Mesenchymal stem cell (in vitro differentiated cells and primary cell): Measurements from ENCODE around the gene LRIT1.
A peak's percentile ranks its signal among the peaks of the same experiment; 100 is the strongest.

Experiments
- DNase-seq: peaks from one replicate; pipeline ENCODE4 v3.0.0-alpha.2; 2013
- H2AFZ ChIP-seq: one replicate; pipeline ENCODE4 v1.6.1; 2013; ENCODE audit warnings: low read depth, mild to moderate bottlenecking, control low read depth, inconsistent platforms, low read length, moderate library complexity
- H2AK5ac ChIP-seq: 2 replicates; pipeline ENCODE4 v1.6.1; 2013; ENCODE audit warnings: low read length, moderate library complexity, mild to moderate bottlenecking, inconsistent platforms; ENCODE audit not compliant: severe bottlenecking
- H2BK120ac ChIP-seq: one replicate; pipeline ENCODE4 v1.6.1; 2013; ENCODE audit warnings: low read depth, mild to moderate bottlenecking, inconsistent platforms, low read length, moderate library complexity
- H2BK12ac ChIP-seq, 2 experiments: one replicate each; pipeline ENCODE4 v1.6.1; 2013; ENCODE audit warnings: inconsistent platforms in 2 of 2, low read length in 2 of 2, mild to moderate bottlenecking in 2 of 2, moderate library complexity in 2 of 2, control low read depth in 1 of 2
- H2BK15ac ChIP-seq: one replicate; pipeline ENCODE4 v1.6.1; 2013; ENCODE audit warnings: mild to moderate bottlenecking, low read depth, inconsistent platforms; ENCODE audit not compliant: poor library complexity, severe bottlenecking
- H2BK5ac ChIP-seq: 2 replicates; pipeline ENCODE4 v1.6.1; 2013; ENCODE audit warnings: low read depth, mild to moderate bottlenecking, low read length, control low read depth, inconsistent platforms; ENCODE audit not compliant: poor library complexity, severe bottlenecking
- H3K14ac ChIP-seq, 2 experiments: one replicate each; pipeline ENCODE4 v1.6.1; 2013; ENCODE audit warnings: inconsistent platforms in 2 of 2, low read length in 2 of 2, control low read depth in 1 of 2, mild to moderate bottlenecking in 1 of 2, moderate library complexity in 1 of 2
- H3K18ac ChIP-seq, 2 experiments: one replicate each; pipeline ENCODE4 v1.6.1; 2013; ENCODE audit warnings: inconsistent platforms in 2 of 2, low read length in 2 of 2, control low read depth in 1 of 2, low read depth in 1 of 2, mild to moderate bottlenecking in 1 of 2
- H3K23ac ChIP-seq, 2 experiments: one replicate each; pipeline ENCODE4 v1.6.1; 2013; ENCODE audit warnings: inconsistent platforms in 2 of 2, low read length in 2 of 2, mild to moderate bottlenecking in 2 of 2, moderate library complexity in 2 of 2, control low read depth in 1 of 2
- H3K27ac ChIP-seq: 2 replicates; pipeline ENCODE4 v1.5.1; 2013; ENCODE audit warnings: mild to moderate bottlenecking, moderate library complexity, low read length, control low read depth, inconsistent platforms; ENCODE audit not compliant: poor library complexity, severe bottlenecking
- H3K27me3 ChIP-seq, 2 experiments: 2 replicates each; pipeline versions ENCODE4 v1.6.1 to v1.7.0; 2013; ENCODE audit warnings: low read length in 2 of 2, mild to moderate bottlenecking in 2 of 2, moderate library complexity in 2 of 2, control low read depth in 1 of 2, inconsistent platforms in 1 of 2; ENCODE audit not compliant: control insufficient read depth in 1 of 2, insufficient read depth in 1 of 2
- H3K36me3 ChIP-seq, 2 experiments: 2 replicates each; pipeline versions ENCODE4 v1.6.1 to v1.7.0; 2013; ENCODE audit warnings: low read length in 2 of 2, control low read depth in 1 of 2, inconsistent platforms in 1 of 2, low read depth in 1 of 2, mild to moderate bottlenecking in 1 of 2; ENCODE audit not compliant: insufficient read depth in 2 of 2, control insufficient read depth in 1 of 2
- H3K4ac ChIP-seq, 2 experiments: one replicate each; pipeline ENCODE4 v1.6.1; 2013; ENCODE audit warnings: inconsistent platforms in 2 of 2, low read length in 2 of 2, mild to moderate bottlenecking in 2 of 2, moderate library complexity in 2 of 2, control low read depth in 1 of 2, low read depth in 1 of 2
- H3K4me1 ChIP-seq: 2 replicates; pipeline ENCODE4 v1.6.1; 2013; ENCODE audit warnings: low read depth, low read length, control low read depth; ENCODE audit not compliant: control insufficient read depth, insufficient read depth
- H3K4me2 ChIP-seq: 2 replicates; pipeline ENCODE4 v1.6.1; 2013; ENCODE audit warnings: low read length, mild to moderate bottlenecking, inconsistent platforms; ENCODE audit not compliant: poor library complexity, severe bottlenecking
- H3K4me3 ChIP-seq, 2 experiments: 2 replicates each; pipeline versions ENCODE4 v1.5.1 to v1.7.0; 2013; ENCODE audit warnings: low read length in 2 of 2, mild to moderate bottlenecking in 2 of 2, control low read depth in 1 of 2, low read depth in 1 of 2; ENCODE audit not compliant: insufficient read depth in 1 of 2
- H3K79me1 ChIP-seq: replicated peaks from 2 replicates; pipeline ENCODE4 v1.6.1; 2013; ENCODE audit warnings: mild to moderate bottlenecking, control low read depth, low read length, inconsistent platforms; ENCODE audit not compliant: poor library complexity, severe bottlenecking
- H3K9ac ChIP-seq: 2 replicates; pipeline ENCODE4 v1.7.0; 2013; ENCODE audit warnings: mild to moderate bottlenecking, low read length, moderate library complexity
- H3K9me3 ChIP-seq: 2 replicates; pipeline ENCODE4 v1.7.0; 2013; ENCODE audit warnings: mild to moderate bottlenecking, low read length; ENCODE audit not compliant: control insufficient read depth
- H4K8ac ChIP-seq: one replicate; pipeline ENCODE4 v1.6.1; 2013; ENCODE audit warnings: inconsistent platforms, mild to moderate bottlenecking, low read length, moderate library complexity
- H4K91ac ChIP-seq: one replicate; pipeline ENCODE4 v1.6.1; 2013; ENCODE audit warnings: mild to moderate bottlenecking, low read length, inconsistent platforms
- WGBS: methylation state at CpG from one replicate; pipeline ENCODE4 v1.1.7; 2013; ENCODE audit warnings: mixed read lengths; 5-methylcytosine and 5-hydroxymethylcytosine counted together

Gene LRIT1

DNA sequence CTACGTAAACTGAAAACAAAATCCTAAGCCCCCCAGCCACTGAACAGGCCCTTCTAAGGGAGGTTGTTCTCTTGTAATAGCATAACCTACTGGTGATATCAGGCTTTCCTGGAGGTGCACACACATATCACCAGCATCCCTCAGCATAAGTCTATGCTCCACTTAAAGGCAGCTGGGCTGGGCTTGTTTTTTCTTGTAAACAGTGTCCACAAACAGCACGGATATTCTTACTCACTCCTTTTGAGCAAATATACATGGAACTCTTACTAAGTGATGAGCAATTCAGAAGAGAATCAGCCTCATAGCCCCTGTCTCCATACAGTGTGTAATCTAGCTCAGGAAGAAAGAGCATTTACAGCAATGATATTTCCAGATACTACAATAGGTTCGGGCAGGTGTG lies 2.4 kb downstream of the LRIT1 start:
- Histone ChIP-seq H4K8ac (no peak overlapping the region), H3K4me3 (no peak overlapping the region), H4K91ac (no peak overlapping the region), H2AK5ac (no peak overlapping the region), H3K4ac (no peak overlapping the region), H3K23ac (no peak overlapping the region), H3K4me2 (no peak overlapping the region), H3K27me3 (peaks cover 22 to 26% of the 10 kb centered on the region in 2 experiments), H3K9me3 (no peaks in the 10 kb centered on the region), H3K9ac (no peak overlapping the region), H2BK15ac (no peak overlapping the region), H3K14ac (no peak overlapping the region), H3K36me3 (no peaks in the 10 kb centered on the region), H2BK120ac (no peak overlapping the region), H2BK12ac (no peak overlapping the region), H2BK5ac (no peak overlapping the region), H3K27ac (no peak overlapping the region), H3K4me1 (no peaks in the 10 kb centered on the region), H3K18ac (no peak overlapping the region), H3K79me1 (no peaks in the 10 kb centered on the region), H2AFZ (no peak overlapping the region)
- WGBS, result 71% methylated on average over 1 of the region's 3 CpGs
- peak; percentile 3 for DNase-seq

GRCh38 chr10:84237199-84238051 lies 3.9 kb downstream of the LRIT1 start:
- Histone ChIP-seq H3K9me3 (no peaks in the 10 kb centered on the region), H3K18ac (no peak overlapping the region), H4K8ac (no peak overlapping the region), H3K4me2 (no peak overlapping the region), H4K91ac (no peak overlapping the region), H2AFZ (no peak overlapping the region), H3K4me3 (no peak overlapping the region), H3K9ac (no peak overlapping the region), H3K27me3 (peaks cover 20 to 26% of the 10 kb centered on the region in 2 experiments), H2BK5ac (no peak overlapping the region), H3K23ac (no peak overlapping the region), H3K79me1 (no peaks in the 10 kb centered on the region), H3K14ac (no peak overlapping the region), H2BK12ac (no peak overlapping the region), H3K4me1 (no peaks in the 10 kb centered on the region), H2BK15ac (peak overlapping the region; percentile 52), H3K27ac (no peak overlapping the region), H3K36me3 (no peaks in the 10 kb centered on the region), H3K4ac (no peak overlapping the region), H2AK5ac (no peak overlapping the region), H2BK120ac (no peak overlapping the region)
- DNase-seq, result no peak
- WGBS, result 46% methylated on average over 50 of the region's 52 CpGs

DNA sequence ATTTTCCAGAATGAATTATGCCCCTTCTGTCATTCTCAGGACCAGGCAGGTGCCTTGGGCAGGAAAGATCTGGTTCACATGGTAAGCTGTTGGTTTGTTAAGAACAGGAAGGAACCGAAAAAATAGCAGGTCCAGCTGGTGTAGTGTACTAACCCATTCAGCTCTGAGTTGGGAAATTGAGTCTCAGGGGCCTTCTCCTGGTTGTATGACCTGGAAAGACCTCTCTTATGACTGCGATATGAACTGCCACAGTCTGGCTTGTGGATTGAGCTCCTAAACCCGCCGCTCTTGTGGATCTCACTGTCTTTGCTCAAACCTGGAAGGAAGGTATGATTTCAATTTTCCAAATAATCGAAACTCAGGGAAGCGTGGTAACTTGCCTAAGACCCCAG lies 4.5 kb downstream of the LRIT1 start:
- H2AK5ac ChIP-seq, result no peak overlapping the region
- H3K4me2 ChIP-seq, result no peak overlapping the region
- WGBS, result 77% methylated on average over 6 of the region's 6 CpGs
- H3K4ac ChIP-seq, result no peak overlapping the region
- no peaks in the 10 kb centered on the region for H3K79me1 ChIP-seq
- no peak overlapping the region for H4K8ac ChIP-seq
- no peaks in the 10 kb centered on the region for H3K4me1 ChIP-seq
- no peak overlapping the region for H2BK15ac ChIP-seq
- H3K18ac ChIP-seq, result no peak overlapping the region
- H3K27me3 ChIP-seq, result peaks cover 17 to 26% of the 10 kb centered on the region in 2 experiments
- H2AFZ ChIP-seq, result no peak overlapping the region
- no peak overlapping the region for H2BK120ac ChIP-seq
- no peak overlapping the region for H3K23ac ChIP-seq
- H3K9ac ChIP-seq, result no peak overlapping the region
- no peaks in the 10 kb centered on the region for H3K36me3 ChIP-seq
- H3K14ac ChIP-seq, result no peak overlapping the region
- no peak overlapping the region for H4K91ac ChIP-seq
- DNase-seq, result no peak
- H3K4me3 ChIP-seq, result no peak overlapping the region
- H2BK12ac ChIP-seq, result no peak overlapping the region
- H3K27ac ChIP-seq, result no peak overlapping the region
- H3K9me3 ChIP-seq, result no peaks in the 10 kb centered on the region
- no peak overlapping the region for H2BK5ac ChIP-seq

DNA sequence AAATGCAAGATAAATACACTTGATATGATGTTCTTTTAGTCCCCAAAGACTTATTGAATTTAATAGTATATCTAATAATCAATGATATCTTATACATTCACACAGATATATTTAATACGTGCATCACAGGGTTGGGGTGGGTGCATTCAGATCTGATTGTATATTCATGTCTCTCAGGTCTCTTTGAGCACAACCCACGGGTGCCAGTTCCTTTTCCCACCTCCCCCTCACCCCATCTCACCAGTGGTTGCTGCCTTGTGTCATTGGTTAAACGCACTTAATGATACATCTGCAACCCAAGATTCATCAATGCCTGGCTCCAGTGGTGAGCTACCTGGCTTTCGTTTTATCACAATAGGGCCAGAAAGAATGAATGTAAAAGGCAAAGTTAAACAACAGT lies 6.2 kb downstream of the LRIT1 start:
- Histone ChIP-seq H2BK15ac (no peak overlapping the region), H3K18ac (no peak overlapping the region), H4K91ac (no peak overlapping the region), H3K4me3 (no peak overlapping the region), H2BK5ac (no peak overlapping the region), H2BK12ac (no peak overlapping the region), H3K4me1 (no peaks in the 10 kb centered on the region), H3K9me3 (no peaks in the 10 kb centered on the region), H4K8ac (no peak overlapping the region), H3K9ac (no peak overlapping the region), H3K14ac (no peak overlapping the region), H3K4me2 (no peak overlapping the region), H3K23ac (no peak overlapping the region), H2AFZ (no peak overlapping the region), H2BK120ac (no peak overlapping the region), H3K27ac (no peak overlapping the region), H3K79me1 (no peaks in the 10 kb centered on the region), H2AK5ac (no peak overlapping the region), H3K27me3 (peaks cover 21 to 28% of the 10 kb centered on the region in 2 experiments), H3K4ac (no peak overlapping the region), H3K36me3 (no peaks in the 10 kb centered on the region)
- 72% methylated on average over 4 of the region's 4 CpGs for whole genome bisulfite sequencing
- no peak for DNase-seq
